SK-N-SH (cell line): Measurements from ENCODE around the gene CDC14B. TPM values are rescaled to one million over a fixed set of nuclear protein-coding genes. Genes with fewer than 3 reads are reported as not detected.
A peak's percentile ranks its signal among the peaks of the same experiment; 100 is the strongest.

ENCODE experiments used
- CTCF ChIA-PET: fragments of 300-600, 350-600 bp; formaldehyde crosslinking; extraction: SDS; loops from one replicate; lab custom pipeline; 2021; lab: Yijun Ruan, JAX
- POLR2A ChIA-PET: fragments of 350-600 bp; sonication (Branson Sonifier 250); formaldehyde crosslinking; extraction: SDS; loops from one replicate; lab custom pipeline; 2020; ENCODE audit warnings: antibody characterized with exemption, inconsistent platforms; lab: Yijun Ruan, JAX
- DNase-seq: peaks from one replicate; pipeline ENCODE4 v3.0.0; 2012
- H2AFZ ChIP-seq: fragments of 200-600 bp; sonication (generic); 2 replicates; pipeline ENCODE4 v1.8.1; 2016; ENCODE audit warnings: antibody characterized with exemption, mild to moderate bottlenecking, low read depth
- H3F3A ChIP-seq: fragments of 200-600 bp; sonication (generic); replicated peaks from 2 replicates; pipeline ENCODE3; 2016; ENCODE audit warnings: antibody characterized with exemption, mild to moderate bottlenecking; ENCODE audit not compliant: insufficient read depth
- H3K27ac ChIP-seq, 2 experiments: fragments of 200-500 bp in 1 of 2; fragments of 200-600 bp in 1 of 2; sonication (Bioruptor generic) in 1 of 2; sonication (generic), shearing (Covaris generic) in 1 of 2; 2 replicates each; pipeline versions ENCODE4 v1.5.1 to v1.6.1; 2014 to 2016; ENCODE audit warnings: low read depth in 2 of 2, inconsistent platforms in 1 of 2, low read length in 1 of 2, mild to moderate bottlenecking in 1 of 2, mixed read lengths in 1 of 2
- H3K27me3 ChIP-seq: fragments of 200-600 bp; sonication (generic), shearing (Covaris generic); 2 replicates; pipeline ENCODE4 v1.6.1; 2016; ENCODE audit warnings: mixed run types; ENCODE audit not compliant: insufficient read depth
- H3K36me3 ChIP-seq, 2 experiments: fragments of 200-500 bp in 1 of 2; fragments of 200-600 bp in 1 of 2; sonication (Bioruptor generic) in 1 of 2; sonication (generic) in 1 of 2; replicated peaks in 1 of 2; 2 replicates each; pipeline versions ENCODE3 to v1.5.1; 2014 to 2016; ENCODE audit warnings: low read length in 1 of 2, mild to moderate bottlenecking in 1 of 2; ENCODE audit not compliant: insufficient read depth in 2 of 2, control insufficient read depth in 1 of 2
- H3K4me1 ChIP-seq, 2 experiments: fragments of 200-500 bp in 1 of 2; fragments of 200-600 bp in 1 of 2; sonication (Bioruptor generic) in 1 of 2; sonication (generic), shearing (Covaris generic) in 1 of 2; 2 replicates each; pipeline versions ENCODE4 v1.5.1 to v1.6.1; 2014 to 2016; ENCODE audit warnings: low read depth in 1 of 2, low read length in 1 of 2, mixed run types in 1 of 2; ENCODE audit not compliant: insufficient read depth in 2 of 2, control insufficient read depth in 1 of 2
- H3K4me2 ChIP-seq: fragments of 200-600 bp; sonication (generic), shearing (Covaris generic); 2 replicates; pipeline ENCODE4 v1.6.1; 2017; ENCODE audit warnings: mixed run types
- H3K4me3 ChIP-seq, 2 experiments: fragments of 200-500 bp in 1 of 2; fragments of 200-600 bp in 1 of 2; sonication (Bioruptor generic) in 1 of 2; sonication (generic), shearing (Covaris generic) in 1 of 2; 2 replicates each; pipeline versions ENCODE4 v1.5.1 to v1.8.1; 2014 to 2016; ENCODE audit warnings: low read depth in 2 of 2, inconsistent platforms in 1 of 2, low read length in 1 of 2, mild to moderate bottlenecking in 1 of 2, mixed read lengths in 1 of 2, moderate library complexity in 1 of 2
- H3K79me2 ChIP-seq: fragments of 200-600 bp; sonication (generic); 2 replicates; pipeline ENCODE4 v1.8.1; 2017; ENCODE audit warnings: mild to moderate bottlenecking; ENCODE audit not compliant: insufficient read depth
- H3K9ac ChIP-seq: fragments of 200-600 bp; sonication (generic); 2 replicates; pipeline ENCODE4 v1.6.1; 2017; ENCODE audit warnings: mixed run types
- H3K9me2 ChIP-seq: fragments of 200-600 bp; sonication (generic); 2 replicates; pipeline ENCODE4 v1.6.1; 2017; ENCODE audit warnings: mixed run types
- H3K9me3 ChIP-seq: fragments of 200-600 bp; sonication (generic); 2 replicates; pipeline ENCODE4 v1.6.1; 2017; ENCODE audit warnings: mixed run types, mild to moderate bottlenecking, moderate library complexity
- H4K20me1 ChIP-seq: fragments of 200-600 bp; sonication (generic); 2 replicates; pipeline ENCODE4 v1.6.1; 2017; ENCODE audit warnings: mild to moderate bottlenecking, mixed run types; ENCODE audit not compliant: insufficient read depth
- NFIC ChIP-seq: IDR thresholded peaks from 2 replicates; pipeline ENCODE4 v1.4.0; 2012; ENCODE audit warnings: borderline replicate concordance
- NRF1 ChIP-seq: IDR thresholded peaks from 2 replicates; pipeline ENCODE4 v1.6.1; 2012; ENCODE audit warnings: low read depth, mild to moderate bottlenecking, low read length
- POLR2AphosphoS5 ChIP-seq: IDR thresholded peaks from 2 replicates; pipeline ENCODE4 v1.6.1; 2012; ENCODE audit warnings: low read depth, low read length
- WGBS: methylation state at CpG from one replicate; pipeline ENCODE4 v1.1.6; 2017; ENCODE audit warnings: low lambda C conversion rate; 5-methylcytosine and 5-hydroxymethylcytosine counted together
- polyA plus RNA-seq, 3 experiments: library from polyadenylated mRNA; depleted of rRNA; stranded (reverse); fragments of >200 nt; gene quantifications; 2 replicates each; pipeline ENCODE4 v1.2.3, GENCODE V29; 2012
- TF ChIP-seq, protein P1 (sequence below): IDR thresholded peaks from 2 replicates; pipeline ENCODE4 v1.4.0; 2012; ENCODE audit warnings: low read depth, borderline replicate concordance

CDC14B gene
- polyA plus RNA-seq, 1 of the 3 experiments (the other 2 are of a cell fraction) = 10.1 TPM

GRCh38 chr9:96459268-96460007, 160.2 kb downstream of the CDC14B start (continued):
- TF ChIP-seq POLR2AphosphoS5 = no peak
- TF ChIP-seq, all 33 proteins: peak for 0

DNA sequence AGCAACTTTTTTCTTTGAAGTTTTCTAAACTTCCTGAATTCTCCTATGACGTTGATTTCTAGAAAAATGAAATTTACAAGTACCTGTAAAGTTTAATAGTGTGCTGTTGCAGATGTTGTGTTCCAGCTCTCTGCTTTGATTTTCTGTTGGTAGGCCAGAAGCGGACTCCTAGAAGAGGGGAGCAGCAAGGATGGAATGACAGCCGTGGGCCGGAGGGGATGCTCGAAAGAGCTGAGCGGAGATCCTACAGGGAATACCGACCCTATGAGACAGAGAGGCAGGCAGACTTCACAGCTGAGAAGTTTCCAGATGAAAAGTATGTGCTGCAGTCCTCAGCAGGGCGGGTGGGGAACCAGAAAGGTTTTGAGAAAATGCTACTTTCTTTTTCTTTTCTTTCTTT, 161.4 kb downstream of the CDC14B start:
- H3K4me3 ChIP-seq = no peak overlapping the region
- peaks cover 6% of the 10 kb centered on the region; the same call in 1 of the 2 replicates for H4K20me1 ChIP-seq
- no peak overlapping the region for H3K4me2 ChIP-seq
- H3K27me3 ChIP-seq = no peaks in the 10 kb centered on the region
- no peaks in the 10 kb centered on the region for H3K9me3 ChIP-seq
- H3K36me3 ChIP-seq = peaks cover 3 to 11% of the 10 kb centered on the region in 2 experiments
- TF ChIP-seq NRF1 = no peak
- TF ChIP-seq, protein P1, sequence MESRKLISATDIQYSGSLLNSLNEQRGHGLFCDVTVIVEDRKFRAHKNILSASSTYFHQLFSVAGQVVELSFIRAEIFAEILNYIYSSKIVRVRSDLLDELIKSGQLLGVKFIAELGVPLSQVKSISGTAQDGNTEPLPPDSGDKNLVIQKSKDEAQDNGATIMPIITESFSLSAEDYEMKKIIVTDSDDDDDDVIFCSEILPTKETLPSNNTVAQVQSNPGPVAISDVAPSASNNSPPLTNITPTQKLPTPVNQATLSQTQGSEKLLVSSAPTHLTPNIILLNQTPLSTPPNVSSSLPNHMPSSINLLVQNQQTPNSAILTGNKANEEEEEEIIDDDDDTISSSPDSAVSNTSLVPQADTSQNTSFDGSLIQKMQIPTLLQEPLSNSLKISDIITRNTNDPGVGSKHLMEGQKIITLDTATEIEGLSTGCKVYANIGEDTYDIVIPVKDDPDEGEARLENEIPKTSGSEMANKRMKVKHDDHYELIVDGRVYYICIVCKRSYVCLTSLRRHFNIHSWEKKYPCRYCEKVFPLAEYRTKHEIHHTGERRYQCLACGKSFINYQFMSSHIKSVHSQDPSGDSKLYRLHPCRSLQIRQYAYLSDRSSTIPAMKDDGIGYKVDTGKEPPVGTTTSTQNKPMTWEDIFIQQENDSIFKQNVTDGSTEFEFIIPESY = no peak
- ChIA-PET CTCF (no interaction called here), POLR2A (no interaction called here)
- H3K4me1 ChIP-seq = peaks cover 0 to 17% of the 10 kb centered on the region in 2 experiments; a peak in 3 of 4 replicates
- no peak overlapping the region for H3K27ac ChIP-seq
- H3F3A ChIP-seq = peaks cover 22% of the 10 kb centered on the region
- 94% methylated on average over 8 of the region's 8 CpGs for WGBS
- no peak overlapping the region for H3K9ac ChIP-seq
- no peak for DNase-seq
- H3K9me2 ChIP-seq = no peaks in the 10 kb centered on the region
- H3K79me2 ChIP-seq = peaks cover 75% of the 10 kb centered on the region
- no peak overlapping the region for H2AFZ ChIP-seq

GRCh38 chr9:96457266-96457665, 162.4 kb downstream of the CDC14B start:
- peaks cover 80% of the 10 kb centered on the region for H3K79me2 ChIP-seq
- peaks cover 6% of the 10 kb centered on the region; the same call in 1 of the 2 replicates for H4K20me1 ChIP-seq
- POLR2A ChIA-PET = no interaction called here
- no peak overlapping the region for H3K4me2 ChIP-seq
- WGBS = 96% methylated on average over 4 of the region's 4 CpGs
- H3K36me3 ChIP-seq = peaks cover 3 to 8% of the 10 kb centered on the region in 2 experiments
- peak; percentile 36; the same call in 1 of the 2 replicates for TF ChIP-seq NFIC
- TF ChIP-seq, protein P1 = no peak
- TF ChIP-seq, all 33 proteins: peak for 1
- peaks cover 30% of the 10 kb centered on the region for H3F3A ChIP-seq
- peaks cover 0 to 27% of the 10 kb centered on the region in 2 experiments; a peak in 3 of 4 replicates for H3K4me1 ChIP-seq
- no peak overlapping the region for H3K27ac ChIP-seq
- no peaks in the 10 kb centered on the region for H3K9me2 ChIP-seq
- no peak for DNase-seq
- H3K9ac ChIP-seq = no peak overlapping the region
- no peaks in the 10 kb centered on the region for H3K9me3 ChIP-seq
- no peaks in the 10 kb centered on the region for H3K27me3 ChIP-seq
- H3K4me3 ChIP-seq = no peak overlapping the region
- CTCF ChIA-PET = no interaction called here
- H2AFZ ChIP-seq = no peak overlapping the region
